HepG2 (cell line): Measurements from ENCODE around the gene PARD3. TPM values are rescaled to one million over a fixed set of nuclear protein-coding genes. Genes with fewer than 3 reads are reported as not detected.

Experiments
- ATAC-seq: fragments of 200-7000 bp; cut with Tn5 transposase; 3 replicates; pipeline ENCODE4 v1.9.1; 2020; ENCODE audit warnings: mild to moderate bottlenecking, moderate library complexity
- BruUV-seq: library from RNA; stranded (reverse); fragments of 400-500 nt; replicated peaks from 2 replicates; lab custom pipeline; 2021; lab: Mats Ljungman, UMichigan
- CTCF ChIA-PET: fragments of 300-600 bp; formaldehyde crosslinking; extraction: SDS; loops from one replicate; lab custom pipeline; 2021; ENCODE audit warnings: low total read pairs, inconsistent platforms, low intra/inter-chr PET ratio; lab: Yijun Ruan, JAX
- POLR2A ChIA-PET: fragments of 350-600 bp; sonication (Branson Sonifier 250); formaldehyde crosslinking; loops from one replicate; lab custom pipeline; 2020; ENCODE audit warnings: antibody characterized with exemption, inconsistent platforms; lab: Yijun Ruan, JAX
- DNase-seq: peaks from one replicate; pipeline ENCODE4 v3.0.0-alpha.2; 2015; ENCODE audit warnings: low spot score
- FAIRE-seq: peaks from 3 replicates; lab custom pipeline; 2011; peaks lifted over from hg19 to GRCh38; lab: Jason Lieb, UNC
- H2AFZ ChIP-seq: one replicate; pipeline ENCODE4 v1.6.1; 2011; ENCODE audit warnings: low read length, inconsistent platforms
- H3K27ac ChIP-seq: fragments of 300-600 bp; 3 replicates; pipeline ENCODE4 v1.8.0; 2011; ENCODE audit warnings: mixed run types, mild to moderate bottlenecking, mixed read lengths, low read length, inconsistent platforms; ENCODE audit not compliant: insufficient read depth; ENCODE audit errors: extremely low read length
- H3K27me3 ChIP-seq, 2 experiments: fragments of 200-600 bp in 1 of 2; 2 replicates in 1 of 2; 3 replicates in 1 of 2; pipeline versions ENCODE4 v1.6.0 to v1.8.0; 2011; ENCODE audit warnings: low read length in 2 of 2, mild to moderate bottlenecking in 2 of 2, moderate library complexity in 2 of 2, inconsistent platforms in 1 of 2; ENCODE audit not compliant: insufficient read depth in 2 of 2, control insufficient read depth in 1 of 2
- H3K36me3 ChIP-seq, 2 experiments: fragments of 200-600 bp in 1 of 2; replicated peaks in 1 of 2; 2 replicates in 1 of 2; 3 replicates in 1 of 2; pipeline versions ENCODE4 v1.5.1 to v1.8.0; 2011; ENCODE audit warnings: low read length in 2 of 2, inconsistent platforms in 1 of 2; ENCODE audit not compliant: insufficient read depth in 2 of 2, control insufficient read depth in 1 of 2
- H3K4me1 ChIP-seq: 2 replicates; pipeline ENCODE4 v1.5.1; 2012; ENCODE audit warnings: low read length, inconsistent platforms; ENCODE audit not compliant: insufficient read depth
- H3K4me2 ChIP-seq: 2 replicates; pipeline ENCODE4 v1.6.0; 2011; ENCODE audit warnings: low read depth, low read length, inconsistent platforms
- H3K4me3 ChIP-seq, 3 experiments: fragments of 200-600 bp in 1 of 3; sonication (generic), shearing (Covaris generic) in 1 of 3; replicated peaks in 1 of 3; 2 replicates each; pipeline ENCODE4 v1.5.1; 2011 to 2016; ENCODE audit warnings: low read length in 3 of 3, inconsistent platforms in 2 of 3, low read depth in 2 of 3, mild to moderate bottlenecking in 2 of 3, control low read depth in 1 of 3, mixed read lengths in 1 of 3; ENCODE audit not compliant: insufficient read depth in 1 of 3
- H3K79me2 ChIP-seq: one replicate; pipeline ENCODE4 v1.6.1; 2011; ENCODE audit warnings: low read length, inconsistent platforms; ENCODE audit not compliant: insufficient read depth
- H3K9ac ChIP-seq: 2 replicates; pipeline ENCODE4 v1.6.0; 2011; ENCODE audit warnings: mild to moderate bottlenecking, low read depth, low read length, inconsistent platforms; ENCODE audit not compliant: insufficient read depth
- H3K9me3 ChIP-seq: 2 replicates; pipeline ENCODE4 v1.5.1; 2012; ENCODE audit warnings: mild to moderate bottlenecking, low read length
- H4K20me1 ChIP-seq: 2 replicates; pipeline ENCODE4 v1.6.0; 2011; ENCODE audit warnings: inconsistent platforms, mild to moderate bottlenecking, low read length, moderate library complexity; ENCODE audit not compliant: insufficient read depth
- AKAP8 ChIP-seq: sonication (generic); formaldehyde crosslinking; IDR thresholded peaks from 2 replicates; pipeline ENCODE4 v1.5.1; 2020; ENCODE audit warnings: mild to moderate bottlenecking, missing genetic modification reagents
- ATF7 ChIP-seq, 2 experiments: fragments of 450-650 bp in 1 of 2; sonication (generic) in 1 of 2; formaldehyde crosslinking in 1 of 2; IDR thresholded peaks; 2 replicates each; pipeline versions ENCODE4 v1.4.0 to v1.6.1; 2016 to 2020; ENCODE audit warnings: antibody characterized with exemption in 1 of 2, mild to moderate bottlenecking in 1 of 2, missing genetic modification reagents in 1 of 2
- FOXA1 ChIP-seq, 2 experiments: fragments of 450-650 bp in 1 of 2; sonication (generic) in 1 of 2; formaldehyde crosslinking in 1 of 2; IDR thresholded peaks; 2 replicates each; pipeline versions ENCODE4 v1.4.0 to v1.6.1; 2016 to 2020; ENCODE audit warnings: missing genetic modification reagents in 1 of 2
- IRX3 ChIP-seq: sonication (generic); formaldehyde crosslinking; IDR thresholded peaks from 2 replicates; pipeline ENCODE4 v1.8.1; 2023; ENCODE audit warnings: mild to moderate bottlenecking, low read depth, missing genetic modification reagents, borderline replicate concordance
- KAT2B ChIP-seq: fragments of 150-350 bp; IDR thresholded peaks from 2 replicates; pipeline ENCODE4 v1.6.1; 2014; ENCODE audit warnings: low read depth, low read length, borderline replicate concordance
- KAT7 ChIP-seq: IDR thresholded peaks from 2 replicates; pipeline ENCODE4 v1.6.1; 2018; ENCODE audit warnings: borderline replicate concordance, missing compliant biosample characterization
- LCORL ChIP-seq, 2 experiments: fragments of 450-650 bp in 1 of 2; sonication (generic) in 1 of 2; formaldehyde crosslinking in 1 of 2; IDR thresholded peaks; 2 replicates each; pipeline versions ENCODE4 v1.5.0 to v1.6.1; 2017 to 2020; ENCODE audit warnings: antibody characterized with exemption in 1 of 2, missing genetic modification reagents in 1 of 2
- SIN3B ChIP-seq: fragments of 150-350 bp; IDR thresholded peaks from 2 replicates; pipeline ENCODE4 v1.6.1; 2014; ENCODE audit warnings: low read length
- TAF1 ChIP-seq: sonication (generic); formaldehyde crosslinking; IDR thresholded peaks from 2 replicates; pipeline ENCODE4 v1.4.0; 2020; ENCODE audit warnings: missing genetic modification reagents
- ZFP41 ChIP-seq: sonication (generic); formaldehyde crosslinking; IDR thresholded peaks from 2 replicates; pipeline ENCODE4 v1.4.0; 2020; ENCODE audit warnings: mild to moderate bottlenecking, missing genetic modification reagents, borderline replicate concordance
- ZNF670 ChIP-seq: sonication (generic); formaldehyde crosslinking; IDR thresholded peaks from 2 replicates; pipeline ENCODE4 v1.8.0; 2022; ENCODE audit warnings: mild to moderate bottlenecking, missing genetic modification reagents, borderline replicate concordance
- ZZZ3 ChIP-seq: sonication (generic); formaldehyde crosslinking; IDR thresholded peaks from 2 replicates; pipeline ENCODE4 v1.4.0; 2020; ENCODE audit warnings: missing genetic modification reagents, mild to moderate bottlenecking, borderline replicate concordance
- WGBS: methylation state at CpG from one replicate; pipeline ENCODE4 v1.1.6; 2017; ENCODE audit warnings: low lambda C conversion rate; 5-methylcytosine and 5-hydroxymethylcytosine counted together
- in situ Hi-C: cut with HindIII; loops from 2 replicates; pipeline ENCODE4 v1.10.0; 2017; ENCODE audit warnings: low pct_unique_long_range_greater_than_20kb; ENCODE audit not compliant: extremely low pct_ligation_motif_present
- intact Hi-C: fragments of 100-400 bp; cut with micrococcal nuclease; formaldehyde crosslinking; loops from one replicate; pipeline ENCODE4 v1.10.0; 2022; ENCODE audit not compliant: unreplicated experiment
- polyA plus RNA-seq, 8 experiments: library from polyadenylated mRNA; depleted of rRNA in 3 of 8; stranded (reverse) in 7 of 8; unstranded in 1 of 8; fragments of >200 nt; fragmentation: Illumina TruSeq in 4 of 8; extraction: Trizol in 4 of 8; gene quantifications; 2 replicates each; pipeline versions ENCODE4 v1.2.1 to v1.2.3, GENCODE V29; 2011 to 2016; ENCODE audit warnings: low read depth in 4 of 8, missing spikeins in 1 of 8, mixed read lengths in 1 of 8; ENCODE audit not compliant: insufficient read depth in 1 of 8
- total RNA-seq, 5 experiments: library from RNA; depleted of rRNA; stranded (reverse); fragments of >200 nt; fragmentation: Illumina TruSeq; extraction: Trizol; gene quantifications; 2 replicates each; pipeline ENCODE4 v1.2.3, GENCODE V29; 2016; ENCODE audit warnings: low read depth in 1 of 5
- TF ChIP-seq, protein P1 (sequence below): sonication (generic); formaldehyde crosslinking; IDR thresholded peaks from 2 replicates; pipeline ENCODE4 v1.4.0; 2020; ENCODE audit warnings: missing genetic modification reagents
- TF ChIP-seq, protein P2 (sequence below): sonication (generic); formaldehyde crosslinking; IDR thresholded peaks from 2 replicates; pipeline ENCODE4 v1.5.0; 2020; ENCODE audit warnings: mild to moderate bottlenecking, missing genetic modification reagents

The PARD3 gene
- total and polyA plus RNA-seq, 2 of the 13 experiments (the other 11 are each of a cell fraction or from before 2014, with no cell fraction given): 40.9 to 60.0 TPM

DNA sequence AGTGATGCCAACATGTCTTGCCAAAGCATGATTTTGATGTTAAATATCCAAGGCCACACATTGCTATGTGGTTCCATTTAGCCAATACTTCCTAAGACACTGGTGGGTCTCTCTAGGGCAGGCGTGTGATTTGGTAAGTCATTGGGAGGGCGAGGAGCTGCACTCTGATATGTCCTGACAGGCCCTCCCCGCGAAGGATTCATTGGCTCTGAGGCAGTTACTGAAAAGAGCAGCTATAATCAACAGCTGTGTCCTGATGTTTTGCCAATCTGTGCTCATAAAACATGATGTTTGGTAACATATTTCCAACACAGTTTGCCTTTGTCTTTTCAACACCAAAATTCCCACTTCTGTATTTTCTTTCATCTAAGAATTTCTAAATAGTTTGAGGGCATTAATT, 646.7 kb downstream of the PARD3 start (continued):
- TF ChIP-seq, protein P1, sequence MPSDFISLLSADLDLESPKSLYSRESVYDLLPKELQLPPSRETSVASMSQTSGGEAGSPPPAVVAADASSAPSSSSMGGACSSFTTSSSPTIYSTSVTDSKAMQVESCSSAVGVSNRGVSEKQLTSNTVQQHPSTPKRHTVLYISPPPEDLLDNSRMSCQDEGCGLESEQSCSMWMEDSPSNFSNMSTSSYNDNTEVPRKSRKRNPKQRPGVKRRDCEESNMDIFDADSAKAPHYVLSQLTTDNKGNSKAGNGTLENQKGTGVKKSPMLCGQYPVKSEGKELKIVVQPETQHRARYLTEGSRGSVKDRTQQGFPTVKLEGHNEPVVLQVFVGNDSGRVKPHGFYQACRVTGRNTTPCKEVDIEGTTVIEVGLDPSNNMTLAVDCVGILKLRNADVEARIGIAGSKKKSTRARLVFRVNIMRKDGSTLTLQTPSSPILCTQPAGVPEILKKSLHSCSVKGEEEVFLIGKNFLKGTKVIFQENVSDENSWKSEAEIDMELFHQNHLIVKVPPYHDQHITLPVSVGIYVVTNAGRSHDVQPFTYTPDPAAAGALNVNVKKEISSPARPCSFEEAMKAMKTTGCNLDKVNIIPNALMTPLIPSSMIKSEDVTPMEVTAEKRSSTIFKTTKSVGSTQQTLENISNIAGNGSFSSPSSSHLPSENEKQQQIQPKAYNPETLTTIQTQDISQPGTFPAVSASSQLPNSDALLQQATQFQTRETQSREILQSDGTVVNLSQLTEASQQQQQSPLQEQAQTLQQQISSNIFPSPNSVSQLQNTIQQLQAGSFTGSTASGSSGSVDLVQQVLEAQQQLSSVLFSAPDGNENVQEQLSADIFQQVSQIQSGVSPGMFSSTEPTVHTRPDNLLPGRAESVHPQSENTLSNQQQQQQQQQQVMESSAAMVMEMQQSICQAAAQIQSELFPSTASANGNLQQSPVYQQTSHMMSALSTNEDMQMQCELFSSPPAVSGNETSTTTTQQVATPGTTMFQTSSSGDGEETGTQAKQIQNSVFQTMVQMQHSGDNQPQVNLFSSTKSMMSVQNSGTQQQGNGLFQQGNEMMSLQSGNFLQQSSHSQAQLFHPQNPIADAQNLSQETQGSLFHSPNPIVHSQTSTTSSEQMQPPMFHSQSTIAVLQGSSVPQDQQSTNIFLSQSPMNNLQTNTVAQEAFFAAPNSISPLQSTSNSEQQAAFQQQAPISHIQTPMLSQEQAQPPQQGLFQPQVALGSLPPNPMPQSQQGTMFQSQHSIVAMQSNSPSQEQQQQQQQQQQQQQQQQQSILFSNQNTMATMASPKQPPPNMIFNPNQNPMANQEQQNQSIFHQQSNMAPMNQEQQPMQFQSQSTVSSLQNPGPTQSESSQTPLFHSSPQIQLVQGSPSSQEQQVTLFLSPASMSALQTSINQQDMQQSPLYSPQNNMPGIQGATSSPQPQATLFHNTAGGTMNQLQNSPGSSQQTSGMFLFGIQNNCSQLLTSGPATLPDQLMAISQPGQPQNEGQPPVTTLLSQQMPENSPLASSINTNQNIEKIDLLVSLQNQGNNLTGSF (CRISPR knock-in tag): no peak
- TF ChIP-seq SIN3B (no peak), TAF1 (CRISPR knock-in tag) (no peak)

DNA sequence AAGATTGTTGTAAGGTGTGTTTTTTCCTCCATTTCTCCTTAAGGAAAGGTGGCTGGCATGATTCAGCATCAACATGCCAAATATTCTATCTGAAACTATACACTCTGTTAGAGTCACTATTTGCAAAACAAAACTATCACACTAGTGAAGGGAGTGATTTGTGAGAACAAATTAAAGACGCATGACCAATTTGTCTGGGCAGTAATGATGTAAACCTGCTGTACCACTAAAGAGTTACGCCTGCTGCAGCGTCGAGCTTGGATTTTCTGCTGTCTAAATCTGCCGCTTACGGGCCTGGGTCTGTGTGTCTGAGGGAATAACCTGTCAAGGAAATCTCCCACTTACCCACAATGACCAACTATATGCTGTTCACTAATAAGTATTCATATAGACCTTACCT, 648.3 kb downstream of the PARD3 start:
- POLR2A ChIA-PET: no interaction called here
- whole genome bisulfite sequencing: 99% methylated on average over 6 of the region's 6 CpGs
- in situ Hi-C loops: no loop called here

More for the DNA sequence above, 648.3 kb downstream of the PARD3 start:
- Histone ChIP-seq H4K20me1 (no peaks in the 10 kb centered on the region), H3K27ac (no peak overlapping the region), H3K4me3 (no peak overlapping the region), H3K9ac (no peak overlapping the region), H3K9me3 (no peaks in the 10 kb centered on the region), H3K79me2 (no peaks in the 10 kb centered on the region), H3K4me2 (no peak overlapping the region), H3K4me1 (peaks cover 24% of the 10 kb centered on the region), H3K36me3 (no peaks in the 10 kb centered on the region), H2AFZ (no peak overlapping the region), H3K27me3 (no peaks in the 10 kb centered on the region)
- intact Hi-C loops: no loop called here
- CTCF ChIA-PET: no interaction called here
- no peak for DNase-seq
- no TSS peak for BruUV-seq
- no peak for ATAC-seq
- no peak for FAIRE-seq
- TF ChIP-seq KAT7: no peak
- TF ChIP-seq, protein P2, sequence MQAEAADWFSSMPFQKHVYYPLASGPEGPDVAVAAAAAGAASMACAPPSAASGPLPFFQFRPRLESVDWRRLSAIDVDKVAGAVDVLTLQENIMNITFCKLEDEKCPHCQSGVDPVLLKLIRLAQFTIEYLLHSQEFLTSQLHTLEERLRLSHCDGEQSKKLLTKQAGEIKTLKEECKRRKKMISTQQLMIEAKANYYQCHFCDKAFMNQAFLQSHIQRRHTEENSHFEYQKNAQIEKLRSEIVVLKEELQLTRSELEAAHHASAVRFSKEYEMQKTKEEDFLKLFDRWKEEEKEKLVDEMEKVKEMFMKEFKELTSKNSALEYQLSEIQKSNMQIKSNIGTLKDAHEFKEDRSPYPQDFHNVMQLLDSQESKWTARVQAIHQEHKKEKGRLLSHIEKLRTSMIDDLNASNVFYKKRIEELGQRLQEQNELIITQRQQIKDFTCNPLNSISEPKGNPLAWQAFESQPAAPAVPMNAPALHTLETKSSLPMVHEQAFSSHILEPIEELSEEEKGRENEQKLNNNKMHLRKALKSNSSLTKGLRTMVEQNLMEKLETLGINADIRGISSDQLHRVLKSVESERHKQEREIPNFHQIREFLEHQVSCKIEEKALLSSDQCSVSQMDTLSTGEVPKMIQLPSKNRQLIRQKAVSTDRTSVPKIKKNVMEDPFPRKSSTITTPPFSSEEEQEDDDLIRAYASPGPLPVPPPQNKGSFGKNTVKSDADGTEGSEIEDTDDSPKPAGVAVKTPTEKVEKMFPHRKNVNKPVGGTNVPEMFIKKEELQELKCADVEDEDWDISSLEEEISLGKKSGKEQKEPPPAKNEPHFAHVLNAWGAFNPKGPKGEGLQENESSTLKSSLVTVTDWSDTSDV (CRISPR knock-in tag): no peak
- no peak for TF ChIP-seq KAT2B
- TF ChIP-seq AKAP8 (CRISPR knock-in tag): no peak
- no peak for TF ChIP-seq ZNF670 (CRISPR knock-in tag)
- TF ChIP-seq IRX3 (CRISPR knock-in tag): no peak
- TF ChIP-seq FOXA1 (IDR thresholded peaks at IDR 0.05): no peak
- no peak for TF ChIP-seq FOXA1 (CRISPR knock-in tag; IDR thresholded peaks at IDR 0.05)
- no peak for TF ChIP-seq ZZZ3 (CRISPR knock-in tag)
- no peak for TF ChIP-seq LCORL (IDR thresholded peaks at IDR 0.05)
- TF ChIP-seq LCORL (CRISPR knock-in tag; IDR thresholded peaks at IDR 0.05): no peak
- no peak for TF ChIP-seq ATF7 (IDR thresholded peaks at IDR 0.05)
- no peak for TF ChIP-seq ATF7 (CRISPR knock-in tag; IDR thresholded peaks at IDR 0.05)
- no peak for TF ChIP-seq ZFP41 (CRISPR knock-in tag)
